ENCODE measurements around the gene HOXC4. TPM values are rescaled to one million over a fixed set of nuclear protein-coding genes. Genes with fewer than 3 reads are reported as not detected.

Gene HOXC4
- total RNA-seq, 2 donors from 2014 or later: not detected

GRCh38 chr12:54047160-54047963 lies 6.3 kb upstream of the HOXC4 start:
- peak overlapping the region in 1 of 2 donors; percentile 16 for H3K9ac ChIP-seq (ENCODE audit: low read depth in 2 of 2, low read length in 2 of 2)
- H3K27me3 ChIP-seq: peaks cover 83% of the 10 kb centered on the region
- H3K9me3 ChIP-seq: no peaks in the 10 kb centered on the region
- no peak overlapping the region for H3K4me3 ChIP-seq
- H3K36me3 ChIP-seq: no peaks in the 10 kb centered on the region
- H3K4me1 ChIP-seq: no peaks in the 10 kb centered on the region
- no peak for DNase-seq
- no peak for TF ChIP-seq CTCF (IDR thresholded peaks at IDR 0.05)
- intact Hi-C loops (cut with DNase I): no loop called here
- no peak overlapping the region for H3K27ac ChIP-seq

GRCh38 chr12:54047964-54048303 lies 5.7 kb upstream of the HOXC4 start:
- no peaks in the 10 kb centered on the region for H3K4me1 ChIP-seq
- H3K27me3 ChIP-seq: peaks cover 83% of the 10 kb centered on the region
- DNase-seq: no peak
- TF ChIP-seq CTCF (IDR thresholded peaks at IDR 0.05): no peak
- no peak overlapping the region for H3K4me3 ChIP-seq
- H3K27ac ChIP-seq: no peak overlapping the region
- intact Hi-C loops (cut with DNase I): no loop called here
- no peaks in the 10 kb centered on the region for H3K36me3 ChIP-seq
- H3K9ac ChIP-seq (ENCODE audit: low read depth in 2 of 2, low read length in 2 of 2): no peak overlapping the region
- H3K9me3 ChIP-seq: no peaks in the 10 kb centered on the region

DNA sequence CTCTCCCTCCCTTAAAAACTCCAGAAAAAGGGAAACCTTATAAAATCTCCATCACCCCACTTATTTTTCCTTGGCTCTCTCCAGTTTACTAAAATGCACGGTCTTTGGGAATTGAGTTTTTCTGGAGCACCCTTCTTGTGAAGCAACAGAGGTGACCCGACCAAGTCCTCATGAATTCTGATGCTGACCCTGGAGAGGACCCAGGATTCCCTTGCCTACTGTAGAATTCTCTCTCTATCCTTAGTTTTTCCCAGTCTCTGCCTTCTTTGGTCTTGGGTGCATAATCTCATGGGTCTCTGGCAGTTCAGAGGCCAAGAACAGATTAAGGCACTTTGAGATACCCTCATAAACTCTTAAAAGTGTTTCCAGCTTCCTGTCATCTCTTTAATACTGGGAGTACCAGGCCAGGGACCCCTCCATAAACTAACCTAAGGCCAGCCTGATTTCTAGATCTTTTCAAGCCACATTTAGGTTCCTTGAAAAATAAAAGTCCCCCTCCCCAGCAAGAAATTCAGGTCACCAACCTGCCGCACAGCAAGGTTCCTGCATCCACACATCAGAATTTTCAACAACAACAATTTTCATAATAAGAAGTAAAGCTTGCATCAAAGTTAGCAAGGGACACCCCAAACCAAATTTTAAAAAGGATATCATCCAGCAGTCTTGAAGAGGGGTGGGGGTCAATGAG lies 5.1 kb upstream of the HOXC4 start:
- intact Hi-C loops (cut with DNase I): no loop called here
- Histone ChIP-seq H3K9me3 (no peaks in the 10 kb centered on the region), H3K9ac (ENCODE audit: low read depth in 2 of 2, low read length in 2 of 2) (no peak overlapping the region), H3K4me3 (no peak overlapping the region), H3K27ac (no peak overlapping the region), H3K4me1 (no peaks in the 10 kb centered on the region), H3K27me3 (peaks cover 89% of the 10 kb centered on the region), H3K36me3 (no peaks in the 10 kb centered on the region)
- DNase-seq: no peak
- TF ChIP-seq CTCF (IDR thresholded peaks at IDR 0.05): no peak

DNA sequence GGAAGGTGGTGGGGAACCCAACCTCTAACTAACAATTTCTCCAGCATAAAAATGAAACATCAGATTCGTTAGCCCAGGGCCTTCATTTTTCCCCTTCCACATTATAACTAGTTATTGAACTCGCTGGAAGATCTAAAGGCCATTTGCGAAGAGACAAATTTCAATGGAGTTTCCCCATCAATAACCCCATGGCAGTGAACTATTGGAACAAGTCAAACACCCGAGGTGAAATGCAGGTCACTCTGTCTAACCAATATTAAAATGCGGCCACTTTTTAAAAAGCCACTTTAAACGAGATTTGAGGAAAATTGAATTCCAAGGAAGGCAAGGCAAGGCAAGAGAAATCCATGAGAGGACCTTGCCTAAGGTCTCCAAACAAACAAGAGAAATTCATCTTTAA lies 4.5 kb upstream of the HOXC4 start:
- TF ChIP-seq CTCF (IDR thresholded peaks at IDR 0.05): no peak
- no peak overlapping the region for H3K4me3 ChIP-seq
- no peaks in the 10 kb centered on the region for H3K4me1 ChIP-seq
- DNase-seq: no peak
- no peak overlapping the region for H3K9ac ChIP-seq (ENCODE audit: low read depth in 2 of 2, low read length in 2 of 2)
- peaks cover 93% of the 10 kb centered on the region for H3K27me3 ChIP-seq
- intact Hi-C loops (cut with DNase I): no loop called here
- H3K9me3 ChIP-seq: no peaks in the 10 kb centered on the region
- H3K36me3 ChIP-seq: no peaks in the 10 kb centered on the region
- H3K27ac ChIP-seq: no peak overlapping the region

DNA sequence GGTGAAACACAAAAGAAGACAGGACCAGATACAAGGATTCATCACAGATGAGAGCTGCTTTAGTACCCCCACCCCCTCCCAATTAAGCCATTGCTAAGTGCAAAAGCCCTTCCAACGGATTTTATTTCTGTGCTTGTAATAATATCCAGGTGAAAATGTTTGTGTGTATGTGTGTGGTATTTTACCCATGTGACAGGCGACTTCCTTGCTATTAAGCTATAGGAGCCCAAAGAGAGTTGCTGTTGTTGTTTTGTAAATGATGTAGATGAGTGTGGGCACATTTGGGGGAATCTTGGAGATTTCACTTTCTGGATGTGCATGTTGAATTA lies 3.2 kb upstream of the HOXC4 start:
- Histone ChIP-seq H3K9ac (ENCODE audit: low read depth in 2 of 2, low read length in 2 of 2) (no peak overlapping the region), H3K4me3 (no peak overlapping the region), H3K27ac (no peak overlapping the region), H3K36me3 (no peaks in the 10 kb centered on the region), H3K4me1 (no peaks in the 10 kb centered on the region), H3K27me3 (peaks cover 88% of the 10 kb centered on the region), H3K9me3 (no peaks in the 10 kb centered on the region)
- no peak for TF ChIP-seq CTCF (IDR thresholded peaks at IDR 0.05)
- DNase-seq: no peak
- intact Hi-C loops (cut with DNase I): no loop called here

Data from colonic mucosa (tissue), 4 donors.